OCI-LY3 (cell line): ENCODE measurements around the gene EFNA3.

ENCODE experiments used
- H2AFZ ChIP-seq: fragments of 200-600, 300-600 bp; shearing (Covaris generic); 2 replicates; pipeline ENCODE4 v1.6.0; 2014; ENCODE audit warnings: antibody characterized with exemption, low read depth, low read length
- H3K27ac ChIP-seq: fragments of 200-600, 300-600 bp; sonication (generic); 2 replicates; pipeline ENCODE4 v1.5.1; 2014; ENCODE audit warnings: mild to moderate bottlenecking, low read length, moderate library complexity, mixed read lengths
- H3K27me3 ChIP-seq: fragments of 200-600, 300-600 bp; sonication (generic); 2 replicates; pipeline ENCODE4 v1.6.1; 2014; ENCODE audit warnings: low read depth, low read length, mixed read lengths
- H3K36me3 ChIP-seq: fragments of 200-600, 300-600 bp; sonication (generic); replicated peaks from 2 replicates; pipeline ENCODE3; 2014; ENCODE audit warnings: low read depth, low read length, mixed read lengths
- H3K4me1 ChIP-seq: fragments of 300-600, 200-600 bp; sonication (generic); 2 replicates; pipeline ENCODE4 v1.6.1; 2014; ENCODE audit warnings: low read length, mixed read lengths
- H3K4me2 ChIP-seq: fragments of 200-600, 300-600 bp; sonication (generic); 2 replicates; pipeline ENCODE4 v1.6.1; 2014; ENCODE audit warnings: low read length, mixed read lengths
- H3K4me3 ChIP-seq: fragments of 300-600, 200-600 bp; sonication (generic); 2 replicates; pipeline ENCODE4 v1.5.1; 2014; ENCODE audit warnings: antibody characterized with exemption, mild to moderate bottlenecking, low read length, moderate library complexity
- H3K79me2 ChIP-seq: fragments of 300-600, 200-600 bp; shearing (Covaris generic); 2 replicates; pipeline ENCODE4 v1.6.1; 2014; ENCODE audit warnings: mild to moderate bottlenecking, low read length, mixed read lengths
- H3K9ac ChIP-seq: fragments of 300-600, 200-600 bp; shearing (Covaris generic); 2 replicates; pipeline ENCODE4 v1.6.0; 2014; ENCODE audit warnings: mild to moderate bottlenecking, low read length, moderate library complexity
- H3K9me3 ChIP-seq: fragments of 200-600, 300-600 bp; shearing (Covaris generic); 2 replicates; pipeline ENCODE4 v1.6.1; 2014; ENCODE audit warnings: low read length, mixed read lengths; ENCODE audit not compliant: insufficient read depth
- H4K20me1 ChIP-seq: fragments of 200-600, 300-600 bp; sonication (generic); 2 replicates; pipeline ENCODE4 v1.6.1; 2016; ENCODE audit warnings: low read length, mixed read lengths; ENCODE audit not compliant: insufficient read depth
- CTCF ChIP-seq: fragments of 200-600, 300-600 bp; sonication (generic); IDR thresholded peaks from 2 replicates; pipeline ENCODE4 v1.5.1; 2014; ENCODE audit warnings: antibody characterized with exemption, low read length, low read depth
- EZH2phosphoT487 ChIP-seq: fragments of 200-600 bp; shearing (Covaris generic); IDR thresholded peaks from 2 replicates; pipeline ENCODE4 v1.6.1; 2018; ENCODE audit warnings: antibody characterized with exemption, mixed run types, low read depth

EFNA3 gene

GRCh38 chr1:155136748-155137147, 58.1 kb downstream of the EFNA3 start:
- Histone ChIP-seq H3K79me2 (peaks cover 41% of the 10 kb centered on the region), H4K20me1 (no peaks in the 10 kb centered on the region), H3K4me2 (peak overlapping the region; percentile 79), H3K36me3 (peaks cover 14% of the 10 kb centered on the region), H3K27ac (peak overlapping the region; percentile 19), H3K9me3 (no peaks in the 10 kb centered on the region), H3K27me3 (no peaks in the 10 kb centered on the region), H2AFZ (no peak overlapping the region), H3K4me3 (peak overlapping the region; percentile 92), H3K9ac (peak overlapping the region; percentile 52), H3K4me1 (peaks cover 19% of the 10 kb centered on the region)
- TF ChIP-seq EZH2phosphoT487, result no peak
- TF ChIP-seq CTCF, result no peak
